Activated CD4-positive, CD25-positive, alpha-beta regulatory T cell treated with anti-CD3 and anti-CD28 coated beads, Interleukin-2, amount 50 U/mL, for 72 hours (primary cell): ENCODE measurements around the gene MEAK7.
"Not testable (repeated sequence)": the region's sequence is repeated elsewhere in the genome, so short reads cannot be mapped to it uniquely, and the experiment has no call there.

Experiments used
- DNase-seq: peaks from one replicate; pipeline ENCODE4 v3.0.0; 2021

Gene MEAK7

DNA sequence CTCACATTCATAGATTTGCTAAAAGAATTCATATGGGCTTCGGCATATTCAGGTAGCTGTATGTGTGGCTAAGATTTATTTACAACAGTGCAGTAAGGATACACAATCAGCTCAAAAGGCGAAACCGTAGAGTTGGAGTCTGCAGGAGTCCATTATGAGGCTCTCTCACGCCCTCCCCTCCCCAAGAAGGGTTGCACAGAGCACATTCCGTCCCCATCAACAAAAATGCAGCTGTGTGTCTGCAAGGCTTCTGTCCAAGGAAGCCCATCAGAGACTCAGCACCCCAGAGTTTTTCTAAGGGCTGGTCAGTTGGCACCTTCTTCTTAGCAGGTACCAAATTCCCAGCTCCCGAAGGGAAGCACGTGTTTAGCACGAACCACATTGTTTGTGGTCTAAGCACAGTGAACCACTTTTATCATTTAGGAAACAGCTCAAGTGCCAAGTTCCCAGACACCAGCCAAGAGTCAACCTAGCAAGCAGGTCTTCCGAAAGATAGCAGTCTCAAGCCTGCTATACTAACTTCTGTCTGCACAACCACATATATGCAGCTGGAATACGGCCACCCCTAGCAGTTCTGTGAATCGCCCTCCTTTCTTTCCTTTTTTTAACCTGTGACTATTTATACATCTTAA, 28.5 kb upstream of the MEAK7 start:
- no peak for DNase-seq

DNA sequence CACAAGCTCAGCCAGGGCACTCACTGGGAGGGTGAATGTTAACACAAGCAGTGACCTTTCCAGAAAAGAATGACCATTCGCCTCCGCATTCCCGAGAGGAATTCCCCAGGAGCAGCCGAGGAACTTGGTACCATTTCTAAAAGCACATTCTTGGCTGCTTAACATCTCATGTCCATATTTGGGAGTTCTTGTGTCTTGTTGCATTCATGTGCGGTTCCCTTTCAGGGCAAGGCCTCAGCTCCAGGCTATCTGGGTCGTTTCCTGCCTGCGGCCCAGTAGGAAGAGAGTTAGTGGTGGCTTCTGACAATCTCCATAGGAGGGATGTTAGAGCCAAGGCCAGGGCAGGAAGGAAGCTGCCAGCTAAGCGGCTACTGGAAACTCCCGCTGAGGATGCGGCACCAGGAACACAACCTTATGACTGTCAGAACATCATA, 27.8 kb upstream of the MEAK7 start:
- no peak for DNase-seq

DNA sequence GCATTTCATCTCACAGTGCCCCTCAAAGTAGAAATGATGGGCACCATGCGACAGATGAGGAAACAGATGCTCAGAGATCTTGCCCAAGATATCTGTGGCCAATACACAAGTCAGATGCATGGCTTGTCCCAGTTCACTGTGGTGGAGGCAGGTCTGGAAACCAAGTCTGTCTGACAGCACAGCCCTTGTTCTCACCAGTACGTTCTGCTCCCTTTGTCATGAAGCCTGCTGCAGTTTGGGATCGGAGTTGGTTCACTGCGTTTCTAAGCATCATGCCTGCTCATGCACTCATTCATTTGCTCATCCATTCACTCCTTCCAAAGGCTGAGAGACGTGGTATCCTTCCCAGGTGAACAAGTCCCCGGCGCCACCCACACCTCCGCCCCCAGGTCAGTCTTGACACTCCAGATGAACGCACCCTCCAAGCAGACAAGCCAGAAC, 27.2 kb upstream of the MEAK7 start:
- no peak for DNase-seq

DNA sequence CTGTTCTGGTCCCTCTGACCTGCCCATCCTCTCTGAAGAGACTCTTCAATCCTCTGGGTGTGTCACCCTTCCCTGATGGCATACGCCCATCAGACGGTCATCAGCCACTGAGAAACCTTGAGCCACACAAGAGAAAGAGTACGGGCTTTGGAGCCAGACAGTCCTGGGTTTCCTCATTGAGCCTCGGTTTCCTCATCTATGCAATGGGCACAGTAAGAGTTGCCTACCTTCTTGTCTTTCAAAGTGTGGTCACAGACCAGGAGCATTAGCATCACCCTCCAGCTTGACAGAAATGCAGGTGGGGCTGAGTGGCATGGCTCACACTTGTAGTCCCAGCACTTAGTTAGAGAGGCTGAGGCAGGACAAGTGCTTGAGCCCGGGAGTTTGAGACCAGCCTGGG, 26.1 kb upstream of the MEAK7 start:
- DNase-seq, result no peak

DNA sequence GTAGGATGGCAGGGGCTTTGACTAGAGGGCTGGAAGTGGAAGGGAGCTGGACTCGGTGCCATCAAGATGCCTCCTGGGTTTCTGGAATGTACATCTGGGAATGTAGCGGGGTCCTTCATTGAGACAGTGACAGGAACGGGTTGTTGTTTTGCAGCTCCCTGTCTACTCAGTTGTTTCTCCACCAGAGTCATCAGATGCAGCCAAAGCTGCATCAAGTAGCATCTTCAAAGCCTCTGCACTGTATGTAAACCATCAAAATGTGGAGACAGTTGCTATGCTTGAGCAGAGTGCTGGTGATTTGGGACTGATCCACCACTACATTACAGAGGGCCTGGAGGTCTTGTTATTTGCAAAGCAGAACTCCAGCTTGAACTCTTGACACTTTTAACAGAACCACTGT, 25.1 kb upstream of the MEAK7 start:
- DNase-seq, result no peak

DNA sequence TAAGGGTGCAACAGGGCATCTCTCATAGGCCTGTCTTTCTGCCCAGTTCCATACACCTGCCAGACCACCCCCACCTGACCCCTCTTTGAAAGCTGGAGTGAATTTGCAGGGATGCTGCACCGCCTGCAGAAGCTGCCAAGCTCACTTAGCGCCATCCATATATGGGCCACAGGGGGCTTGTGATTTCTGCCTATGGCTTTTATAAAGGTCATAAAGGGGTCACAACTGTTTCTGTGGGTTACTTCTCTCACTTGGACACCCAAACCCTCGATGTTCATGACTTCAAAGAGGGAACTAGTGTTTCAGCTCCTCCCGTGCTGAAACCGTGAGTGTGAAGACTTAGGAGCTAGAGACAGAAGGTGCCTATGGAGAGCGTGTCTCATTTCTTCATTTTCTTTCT, 23.9 kb upstream of the MEAK7 start:
- no peak for DNase-seq

DNA sequence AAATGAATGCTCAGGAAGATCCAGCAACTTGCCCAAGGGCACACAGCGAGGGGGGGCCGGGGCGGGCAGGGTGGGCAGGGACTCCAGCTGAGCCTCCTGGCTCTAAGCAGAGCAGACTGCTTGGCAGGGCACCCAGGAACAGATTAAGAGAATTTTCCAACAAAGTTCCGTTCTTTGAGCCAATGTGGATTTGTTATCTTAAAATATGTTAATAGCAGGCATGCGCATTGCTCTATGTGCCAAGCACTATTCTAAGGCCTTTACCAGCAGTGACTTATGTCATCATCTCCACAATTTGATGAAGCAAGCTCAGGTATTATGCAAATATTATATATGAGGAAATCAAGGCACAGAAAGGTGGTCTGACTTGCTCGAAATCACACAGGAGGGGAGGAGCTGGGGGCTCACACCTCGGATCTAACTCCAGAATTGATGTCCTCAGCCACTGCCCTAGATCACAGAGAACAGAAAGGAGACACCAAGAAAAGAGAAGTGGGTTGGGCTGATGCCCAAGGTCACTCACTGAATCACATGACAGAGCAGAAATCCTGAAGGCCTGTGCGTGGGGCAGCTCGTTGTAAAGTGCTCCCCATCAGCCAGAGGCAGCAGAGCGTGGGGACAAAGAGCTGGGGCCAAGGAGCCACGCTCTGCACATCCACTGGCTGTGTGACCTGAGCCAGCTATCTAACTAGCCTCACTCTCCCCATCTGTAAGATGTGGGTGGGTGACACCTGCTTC, 23.2 kb upstream of the MEAK7 start:
- DNase-seq, result no peak

DNA sequence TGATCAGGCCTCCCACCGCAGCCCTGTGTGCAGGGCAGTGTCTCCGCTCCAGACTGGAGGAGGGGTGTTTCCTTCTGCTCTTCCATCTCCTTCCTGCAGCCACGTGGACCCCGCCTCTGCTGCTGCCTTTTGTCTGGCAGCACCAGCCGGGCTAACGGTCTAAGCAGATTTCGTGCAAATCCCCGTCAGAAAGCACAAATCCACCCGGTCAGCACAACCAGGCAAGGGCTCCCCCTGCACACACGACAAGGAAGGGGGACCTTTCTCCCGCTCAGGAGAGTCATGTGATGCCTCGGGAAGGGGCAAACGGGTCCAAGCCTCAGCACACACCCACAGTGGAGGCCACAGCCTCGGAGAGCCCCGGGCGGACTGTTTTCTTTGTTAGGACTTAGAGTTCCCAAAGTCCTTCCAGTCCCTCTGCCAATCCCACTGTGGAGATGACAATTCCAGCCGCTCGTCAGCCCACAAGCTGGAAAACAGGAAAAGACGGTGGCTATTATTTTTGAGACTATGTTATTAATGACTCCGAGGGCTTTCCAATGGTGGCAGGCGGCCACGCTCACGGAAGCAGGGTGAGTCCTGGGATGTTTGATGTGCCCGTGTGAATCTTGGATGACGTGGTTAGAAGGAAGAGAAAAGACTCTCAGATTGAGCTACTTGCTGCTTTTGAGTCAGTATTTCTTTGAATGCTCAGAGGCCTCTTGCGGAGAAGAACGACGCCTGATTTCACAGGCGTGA, 22.5 kb upstream of the MEAK7 start:
- no peak for DNase-seq

DNA sequence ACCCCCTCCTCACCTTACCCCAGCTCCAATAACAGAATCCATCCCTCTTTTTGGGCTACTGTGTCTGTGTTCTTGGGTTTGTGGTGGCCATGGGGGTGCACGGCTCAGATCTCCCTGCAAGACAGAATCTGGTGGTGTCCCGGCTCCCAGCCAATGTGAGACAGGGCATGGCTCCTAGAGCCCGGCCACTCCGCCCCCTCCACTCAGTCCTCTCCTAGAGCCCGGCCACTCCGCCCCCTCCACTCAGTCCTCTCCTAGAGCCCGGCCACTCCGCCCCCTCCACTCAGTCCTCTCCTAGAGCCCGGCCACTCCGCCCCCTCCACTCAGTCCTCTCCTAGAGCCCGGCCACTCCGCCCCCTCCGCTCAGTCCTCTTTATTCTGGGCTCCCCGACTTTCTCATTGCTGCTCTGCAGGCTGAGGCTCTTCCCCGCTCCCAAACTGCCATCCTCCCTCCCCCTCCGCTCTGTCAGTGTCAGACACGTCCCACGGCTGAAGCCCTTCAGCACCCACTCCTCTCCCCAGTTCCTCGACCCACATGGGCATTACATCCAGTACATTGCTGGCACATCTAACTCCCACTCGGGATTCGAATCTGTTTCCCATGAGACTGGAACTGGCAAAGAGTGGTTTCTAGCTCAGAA, 20.6 kb upstream of the MEAK7 start:
- not testable (repeated sequence) for DNase-seq

DNA sequence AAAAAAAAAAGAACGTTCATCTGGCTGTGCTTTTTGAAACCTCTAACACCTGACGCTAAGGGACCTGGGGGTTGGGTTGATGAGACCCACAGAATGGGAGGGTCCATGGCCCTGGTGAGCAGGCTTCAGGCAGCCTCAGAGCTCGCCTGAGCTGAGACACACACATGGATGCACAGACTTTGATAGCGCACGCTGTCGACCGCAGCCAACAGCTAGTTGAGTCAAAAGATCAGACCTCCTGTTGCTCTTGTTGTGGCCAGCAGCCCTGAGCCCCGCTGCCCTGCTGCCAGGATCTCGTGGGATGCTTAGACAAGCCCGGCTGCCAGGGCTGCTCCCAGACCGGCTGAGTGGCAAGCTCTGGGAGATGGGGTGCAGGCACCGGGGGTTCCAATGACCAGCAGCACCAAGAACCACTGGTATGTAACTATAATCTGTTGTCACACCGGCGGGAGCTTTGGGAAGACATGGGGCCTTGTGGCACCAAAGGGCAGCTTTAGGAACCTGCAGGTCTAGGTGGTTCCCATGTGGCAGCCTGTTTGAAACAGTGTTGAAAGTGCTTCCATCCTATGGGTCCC, 20.0 kb upstream of the MEAK7 start:
- no peak for DNase-seq

DNA sequence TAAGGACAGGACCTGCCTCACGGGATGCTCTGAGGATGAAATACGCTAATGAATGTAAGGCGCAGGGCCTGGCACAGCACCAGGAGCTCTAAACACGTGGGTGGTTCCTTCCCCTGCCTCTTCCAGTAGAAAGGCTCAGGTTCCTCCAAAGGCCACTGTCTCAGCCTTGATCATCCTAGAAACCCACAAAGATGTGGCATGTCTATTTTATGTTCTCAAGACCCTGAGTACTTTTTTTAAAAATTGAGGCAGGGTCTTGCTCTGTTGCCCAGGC, 17.0 kb upstream of the MEAK7 start:
- no peak for DNase-seq

DNA sequence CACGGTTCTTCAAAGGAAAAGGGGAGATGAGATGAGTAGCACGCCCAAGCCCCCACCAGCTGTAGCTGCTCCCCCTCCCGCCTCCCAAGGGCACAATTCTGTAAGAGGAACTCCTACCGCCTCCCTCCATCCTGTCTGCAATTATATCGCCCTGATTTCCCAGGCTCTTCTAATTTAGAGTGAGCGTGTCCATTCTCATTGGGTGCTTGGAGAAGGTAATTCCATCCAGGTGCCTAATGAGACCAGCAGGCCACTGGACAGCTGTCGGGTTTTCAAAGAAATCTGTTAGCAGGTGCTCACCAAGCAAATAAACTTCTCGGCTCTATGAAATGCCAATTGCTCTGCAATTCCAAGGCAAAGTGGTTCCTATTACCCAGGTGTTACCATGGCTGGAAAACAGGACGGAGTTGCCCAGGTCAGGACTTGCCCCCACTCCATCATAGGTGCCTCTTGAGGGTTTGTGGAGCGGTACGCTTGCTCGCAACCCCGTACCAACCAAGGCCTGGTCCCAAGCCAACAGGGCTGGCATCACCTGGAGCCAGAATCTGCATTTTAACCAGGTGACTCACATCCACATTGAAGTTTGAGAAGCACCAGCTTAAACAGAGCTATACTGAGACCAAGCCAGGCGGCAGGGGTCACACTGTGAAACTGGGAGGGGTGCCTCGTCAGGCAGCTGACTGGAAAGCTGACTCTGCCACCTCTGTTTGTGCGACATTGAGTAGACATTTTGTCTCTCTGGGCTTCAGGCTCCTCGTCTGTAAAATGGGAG, 16.5 kb upstream of the MEAK7 start:
- no peak for DNase-seq

DNA sequence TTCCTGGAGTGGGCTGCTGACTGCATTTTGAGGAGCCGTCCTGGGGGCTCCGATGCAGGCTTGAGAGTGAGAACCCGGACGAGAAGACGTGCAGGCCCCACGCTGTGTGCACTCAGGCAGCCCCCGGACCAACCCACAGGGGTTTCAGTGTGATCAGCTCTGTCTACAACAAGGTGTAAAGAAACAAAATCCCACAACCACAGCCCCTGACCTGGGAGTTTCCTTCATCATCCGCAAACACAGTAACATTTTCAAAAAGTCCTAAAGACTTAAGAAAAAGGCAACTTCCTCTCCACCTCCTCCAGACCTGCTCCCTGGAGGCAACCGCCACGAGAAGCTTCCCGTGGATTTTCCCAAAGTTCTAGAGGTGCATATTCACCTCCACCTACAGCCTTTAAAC, 15.4 kb upstream of the MEAK7 start:
- no peak for DNase-seq

DNA sequence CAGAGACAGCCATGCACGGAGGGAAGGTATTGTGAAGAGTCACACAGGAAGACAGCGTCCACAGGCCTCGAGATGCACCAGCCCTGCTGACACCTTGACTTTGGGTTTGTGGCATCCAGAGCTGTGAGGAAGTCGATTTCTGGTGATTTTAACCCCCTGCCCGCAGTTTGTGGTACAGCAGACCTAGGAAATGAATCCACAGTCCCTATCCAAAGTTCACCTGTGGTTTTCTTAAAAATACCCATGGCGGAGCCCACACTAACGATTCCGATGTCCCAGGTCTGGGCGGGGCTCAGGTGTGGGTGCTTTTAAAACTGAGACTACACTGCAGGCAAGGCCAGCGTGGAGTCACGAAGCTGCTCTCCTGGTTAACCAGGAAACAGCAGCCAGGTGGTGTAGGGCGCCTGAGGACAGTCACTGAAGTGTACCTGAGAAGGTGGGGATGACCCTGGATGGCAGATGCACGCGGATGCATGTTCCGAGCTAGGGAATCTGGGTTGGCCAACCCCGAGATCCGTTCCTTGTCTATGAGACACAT, 14.4 kb upstream of the MEAK7 start:
- no peak for DNase-seq

DNA sequence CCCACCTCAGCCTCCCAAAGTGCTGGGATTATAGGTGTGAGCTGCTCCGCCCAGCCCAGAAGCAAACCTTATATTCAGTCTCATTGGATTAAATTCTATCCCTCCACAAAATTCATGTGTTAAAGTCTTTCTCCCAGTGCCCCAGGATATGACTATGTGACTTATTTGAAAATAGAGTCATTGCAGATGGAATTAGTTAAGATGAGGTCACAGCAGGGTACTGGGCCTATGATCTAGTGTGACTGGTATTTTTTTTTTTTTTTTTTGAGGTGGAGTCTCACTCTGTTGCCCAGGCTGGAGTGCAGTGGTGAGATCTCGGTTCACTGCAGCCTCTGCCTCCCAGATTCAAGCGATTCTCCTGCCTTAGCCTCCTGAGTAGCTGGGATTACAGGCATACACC, 13.8 kb upstream of the MEAK7 start:
- DNase-seq, result not testable (repeated sequence)

DNA sequence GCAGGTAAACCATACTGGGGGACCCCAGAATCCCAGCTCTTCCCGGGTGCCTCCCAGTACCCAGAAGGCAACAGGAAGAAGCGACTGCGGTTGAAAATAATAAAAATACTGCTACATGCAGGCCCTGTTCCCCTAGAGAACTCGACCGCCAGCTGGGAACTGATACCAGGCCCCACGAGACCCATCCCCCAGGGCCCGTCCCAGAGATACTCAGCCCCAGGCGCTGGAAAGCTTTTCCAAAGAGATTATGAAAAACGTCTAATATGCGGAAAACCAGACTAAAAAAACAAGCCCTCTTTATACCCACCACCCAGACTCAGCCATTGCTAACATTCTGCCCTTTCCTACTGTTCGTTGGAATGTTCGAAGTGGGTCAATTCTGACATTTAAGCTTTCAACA, 12.9 kb upstream of the MEAK7 start:
- DNase-seq, result no peak

DNA sequence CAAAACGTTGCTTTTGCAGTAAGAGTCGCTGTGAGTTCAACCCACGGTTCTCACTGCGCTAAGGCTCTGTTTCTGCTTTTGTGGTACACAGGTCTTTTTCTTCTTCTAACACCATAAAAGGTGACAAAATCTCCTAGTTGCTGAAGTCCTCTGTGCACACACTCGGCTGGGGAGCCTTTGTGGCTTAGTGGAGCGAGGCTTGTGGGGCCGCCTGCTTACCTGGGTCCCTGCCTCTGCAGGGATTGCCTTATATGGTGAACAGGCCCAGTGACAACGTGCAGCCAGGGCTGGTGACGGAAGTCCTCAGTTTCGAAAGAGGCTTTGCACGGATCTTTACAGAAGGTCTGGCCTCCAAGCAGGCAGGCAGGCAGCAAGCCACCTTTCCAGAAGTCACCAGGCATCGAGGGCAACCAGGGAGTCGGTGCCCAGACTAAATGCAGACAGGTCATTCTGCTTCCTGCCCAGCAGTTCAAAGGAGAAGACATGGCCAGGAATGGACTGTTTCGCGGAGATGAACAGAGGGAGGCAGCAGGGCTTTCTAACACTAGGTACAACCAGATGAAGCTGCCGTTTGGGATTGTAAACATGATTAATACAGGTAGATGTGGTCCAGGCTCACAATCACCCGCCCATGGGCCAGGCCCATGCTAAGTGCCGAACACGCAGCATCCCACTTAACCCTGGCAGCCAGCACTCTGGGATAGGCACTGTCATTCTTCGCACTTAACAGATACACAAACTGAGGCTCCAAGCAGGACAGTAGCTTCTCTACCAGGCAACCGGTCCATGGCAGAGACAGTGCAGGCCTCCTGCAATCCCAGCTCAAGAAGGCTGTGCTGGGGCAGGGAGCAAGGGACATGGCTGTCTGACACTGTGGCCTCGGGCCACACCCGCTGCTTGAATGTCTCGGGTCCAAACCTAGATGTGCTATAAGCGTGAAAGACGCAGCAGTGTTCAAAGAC, 10.7 kb upstream of the MEAK7 start:
- DNase-seq, result peak; percentile 70

DNA sequence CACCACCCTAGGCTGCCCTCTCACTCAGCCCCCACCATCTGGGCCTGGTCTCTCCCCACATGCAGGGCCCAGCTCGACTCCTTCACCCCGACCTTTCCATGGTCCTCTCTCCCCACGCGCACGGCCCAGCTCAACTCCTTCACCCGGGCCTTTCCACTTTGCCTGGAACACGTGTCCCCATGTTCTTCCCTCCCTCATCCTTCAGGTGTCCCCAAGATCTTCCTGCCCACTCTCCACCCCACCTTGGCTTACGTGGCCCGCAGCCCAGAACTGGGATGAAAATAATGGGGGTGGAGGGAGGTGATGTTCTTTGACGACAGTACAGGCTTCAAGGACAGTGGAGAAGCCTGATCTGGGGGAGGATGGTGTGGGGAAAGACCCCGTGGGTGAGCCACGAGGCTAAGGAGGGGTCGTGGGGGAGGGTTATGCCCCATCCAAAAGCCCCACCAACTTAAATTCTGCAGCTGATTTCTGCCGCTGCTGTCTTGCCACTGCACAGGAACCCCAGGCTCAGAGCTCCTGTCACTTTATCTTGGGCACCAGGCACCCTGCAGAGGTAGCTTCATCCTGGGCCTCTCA, 9.9 kb upstream of the MEAK7 start:
- DNase-seq, result no peak

DNA sequence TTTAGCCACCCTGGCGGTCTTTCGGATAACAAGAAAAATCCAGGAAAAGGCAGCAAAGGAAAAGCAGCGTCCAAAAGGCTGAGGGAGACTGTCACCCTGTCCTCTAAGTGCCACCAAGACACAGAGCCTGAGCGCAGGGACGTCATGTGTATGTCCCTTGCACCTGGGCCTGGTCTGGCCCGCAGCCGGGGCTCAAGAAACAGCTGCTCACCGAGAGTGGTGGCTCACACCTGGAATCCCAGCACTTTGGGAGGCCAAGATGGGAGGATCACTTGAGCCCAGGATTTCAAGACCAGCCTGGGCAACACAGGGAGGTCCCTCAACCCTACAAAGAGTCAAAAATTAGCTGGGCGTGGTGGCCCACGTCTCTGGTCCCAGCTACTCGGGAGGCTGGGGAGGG, 9.2 kb upstream of the MEAK7 start:
- no peak for DNase-seq

DNA sequence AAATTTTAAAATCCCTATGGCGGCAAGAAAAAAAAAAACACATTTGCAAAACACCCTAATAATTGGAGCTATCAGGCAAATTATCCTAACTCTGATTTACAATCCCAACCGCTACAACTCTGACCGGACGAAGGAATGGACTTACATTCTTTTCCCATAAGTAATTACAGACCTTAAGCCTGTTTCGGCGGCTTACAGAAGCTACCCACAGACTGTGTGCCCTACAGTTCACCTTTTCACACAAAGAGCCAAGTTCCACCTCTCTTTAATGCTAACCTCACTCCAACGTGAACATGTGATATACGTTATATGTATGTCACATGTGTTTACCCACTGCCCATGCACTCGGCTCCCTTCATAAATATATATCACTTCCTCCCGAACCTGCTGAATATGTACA, 8.7 kb upstream of the MEAK7 start:
- DNase-seq, result no peak

DNA sequence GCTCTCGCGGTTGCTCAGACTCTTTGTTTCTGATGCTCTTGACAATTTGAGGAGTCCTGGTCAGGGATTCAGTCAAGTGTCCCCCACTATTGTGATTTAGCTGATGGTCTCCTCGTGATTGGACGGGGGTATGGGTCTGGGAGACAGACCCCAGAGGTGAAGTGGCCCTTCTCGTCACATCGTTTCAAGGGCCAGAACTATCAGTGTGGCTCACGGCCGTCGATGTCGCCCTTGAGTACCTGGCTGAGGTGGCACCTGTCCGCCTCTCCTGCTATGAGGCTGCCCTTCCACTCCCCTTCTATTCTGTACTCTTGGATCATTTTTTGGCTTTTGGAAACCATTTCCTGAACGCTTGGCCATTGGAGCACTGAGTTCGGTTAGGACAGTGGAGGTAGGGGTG, 7.4 kb upstream of the MEAK7 start:
- DNase-seq, result no peak
